NCI-H2227 treated with DMSO at 0.1 percent for 48 hours (cell line): ENCODE results near the gene PRR33.
"Not testable (repeated sequence)": the region's sequence is repeated elsewhere in the genome, so short reads cannot be mapped to it uniquely, and the experiment has no call there.

Experiments
- DNase-seq: peaks from one replicate; lab custom pipeline; 2025; lab: John Stamatoyannopoulos, UW

PRR33 gene

DNA sequence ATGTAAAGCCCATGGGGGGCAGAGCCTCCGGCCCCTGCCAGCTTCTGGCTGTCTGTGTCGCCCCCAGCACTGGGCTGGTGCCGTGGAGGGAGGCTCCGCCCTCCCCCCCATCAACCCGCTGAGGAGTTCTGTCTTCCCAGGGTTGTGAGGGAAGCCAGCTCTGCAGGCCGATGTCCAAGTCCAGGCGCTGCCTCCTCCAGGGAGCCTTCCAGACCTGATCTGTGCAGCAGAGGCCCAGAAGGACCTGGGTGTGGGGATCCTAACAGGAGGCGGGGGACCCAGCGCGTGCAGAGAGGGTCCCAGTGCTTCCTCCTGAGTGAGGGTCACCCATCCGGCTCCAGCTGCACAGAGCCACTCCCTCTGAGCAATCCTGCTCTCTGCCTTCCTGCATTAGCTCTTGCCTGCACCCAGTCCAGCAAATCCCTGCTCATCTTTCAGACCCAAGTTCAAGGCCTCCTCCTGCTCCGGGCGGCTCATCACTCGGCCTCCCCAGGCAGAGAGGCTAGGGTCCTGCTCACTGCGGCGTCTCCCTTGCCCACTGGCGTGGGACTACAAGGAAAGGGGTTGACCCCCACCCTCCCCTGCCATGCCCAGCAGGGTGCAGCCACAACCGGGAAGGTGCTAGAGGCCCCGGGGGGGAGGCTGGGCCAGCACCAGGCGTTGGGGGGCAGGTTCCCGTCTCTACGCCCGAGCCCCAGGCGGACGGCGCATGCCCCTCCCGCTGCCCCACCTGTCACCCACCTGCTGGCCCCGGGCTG, 16.4 kb downstream of the PRR33 start:
- no peak for DNase-seq

- DNase-seq, result not testable (repeated sequence)
Measured at GRCh38 chr11:1874441-1875092, 17.1 kb downstream of the PRR33 start.

- DNase-seq, result not testable (repeated sequence)
Measured at GRCh38 chr11:1873813-1874150, 17.9 kb downstream of the PRR33 start.

GRCh38 chr11:1873048-1873812, 18.5 kb downstream of the PRR33 start:
- DNase-seq, result no peak

DNA sequence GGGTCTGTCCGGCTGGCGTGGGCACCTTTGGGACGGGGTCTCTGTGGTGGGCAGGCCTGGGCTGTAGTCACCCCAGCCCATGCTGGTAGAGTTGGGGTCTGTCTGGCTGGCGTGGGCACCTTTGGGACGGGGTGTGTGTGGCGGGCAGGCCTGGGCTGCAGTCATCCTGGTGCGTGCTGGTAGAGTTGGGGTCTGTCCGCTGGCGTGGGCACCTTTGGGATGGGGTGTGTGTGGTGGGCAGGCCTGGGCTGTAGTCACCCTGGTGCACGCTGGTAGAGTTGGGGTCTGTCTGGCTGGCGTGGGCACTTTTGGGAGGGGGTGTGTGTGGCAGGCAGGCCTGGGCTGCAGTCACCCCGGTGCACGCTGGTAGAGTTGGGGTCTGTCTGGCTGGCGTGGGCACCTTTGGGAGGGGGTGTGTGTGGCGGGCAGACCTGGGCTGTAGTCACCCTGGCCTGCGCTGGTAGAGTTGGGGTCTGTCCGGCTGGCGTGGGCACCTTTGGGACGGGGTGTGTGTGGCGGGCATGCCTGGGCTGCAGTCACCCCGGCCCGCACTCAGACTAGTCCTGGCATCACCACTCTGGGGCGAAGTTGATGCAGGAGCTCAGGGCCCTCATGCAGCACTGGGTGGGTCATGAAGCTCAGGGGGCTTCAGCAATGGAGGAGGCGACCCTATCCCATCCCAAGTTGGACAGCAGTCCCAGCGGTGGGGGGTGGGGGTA, 19.3 kb downstream of the PRR33 start:
- no peak for DNase-seq

DNA sequence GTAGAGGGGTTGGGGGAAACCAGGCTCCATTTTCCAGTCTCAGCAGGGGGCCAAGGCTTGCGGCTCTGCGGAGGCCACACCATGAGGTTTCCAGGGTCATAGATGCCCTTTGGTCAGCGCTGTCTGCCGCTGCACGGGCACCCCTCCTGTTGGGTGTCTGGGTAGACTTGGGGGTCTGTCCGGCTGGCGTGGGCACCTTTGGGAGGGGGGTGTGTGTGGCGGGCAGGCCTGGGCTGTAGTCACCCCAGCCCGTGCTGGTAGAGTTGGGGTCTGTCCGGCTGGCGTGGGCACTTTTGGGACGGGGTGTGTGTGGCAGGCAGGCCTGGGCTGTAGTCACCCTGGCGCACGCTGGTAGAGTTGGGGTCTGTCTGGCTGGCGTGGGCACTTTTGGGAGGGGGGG, 20.2 kb downstream of the PRR33 start:
- no peak for DNase-seq

DNA sequence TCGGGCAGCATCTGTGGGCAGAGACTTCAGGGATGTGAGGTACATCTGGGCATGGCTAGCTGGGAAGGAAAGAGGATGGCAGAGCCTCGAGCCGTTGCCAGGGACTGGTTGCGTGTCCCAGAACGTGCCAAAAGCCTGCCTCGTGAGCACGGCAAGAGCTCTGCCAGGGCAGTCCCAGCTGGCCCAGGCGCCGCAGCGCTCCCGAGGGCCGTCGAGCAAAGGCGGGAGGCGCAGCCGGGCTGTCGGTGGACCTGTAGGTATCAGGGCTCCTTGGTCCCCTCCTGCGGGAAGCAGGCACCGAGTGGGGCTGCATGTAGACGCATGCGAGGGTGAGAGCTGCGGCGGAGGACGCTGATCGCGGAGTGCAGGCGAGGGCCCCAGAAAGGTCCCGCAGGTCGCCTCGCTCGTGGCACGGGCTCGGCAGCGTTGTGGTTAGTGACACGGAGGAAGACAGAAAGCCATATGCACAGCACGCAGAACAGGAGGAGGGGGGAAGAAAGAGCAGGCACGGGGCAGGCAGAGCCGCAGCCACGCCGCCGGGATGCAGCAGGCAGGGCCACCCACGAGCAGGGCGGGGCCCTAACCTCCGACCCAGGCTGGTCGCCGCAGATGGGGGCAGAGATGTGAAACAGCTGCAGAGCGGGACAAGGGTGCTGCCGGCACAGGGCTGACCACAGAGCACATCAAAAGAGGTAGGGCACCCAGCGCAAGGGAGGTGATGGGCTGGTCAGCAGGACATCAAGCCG, 20.8 kb downstream of the PRR33 start:
- no peak for DNase-seq

- no peak for DNase-seq
Measured at GRCh38 chr11:1870326-1870696, 21.4 kb downstream of the PRR33 start.

GRCh38 chr11:1869427-1870325, 22.0 kb downstream of the PRR33 start:
- DNase-seq, result no peak

- no peak for DNase-seq
Measured at GRCh38 chr11:1868636-1869291, 22.9 kb downstream of the PRR33 start.

GRCh38 chr11:1868056-1868635, 23.5 kb downstream of the PRR33 start:
- DNase-seq, result no peak

DNA sequence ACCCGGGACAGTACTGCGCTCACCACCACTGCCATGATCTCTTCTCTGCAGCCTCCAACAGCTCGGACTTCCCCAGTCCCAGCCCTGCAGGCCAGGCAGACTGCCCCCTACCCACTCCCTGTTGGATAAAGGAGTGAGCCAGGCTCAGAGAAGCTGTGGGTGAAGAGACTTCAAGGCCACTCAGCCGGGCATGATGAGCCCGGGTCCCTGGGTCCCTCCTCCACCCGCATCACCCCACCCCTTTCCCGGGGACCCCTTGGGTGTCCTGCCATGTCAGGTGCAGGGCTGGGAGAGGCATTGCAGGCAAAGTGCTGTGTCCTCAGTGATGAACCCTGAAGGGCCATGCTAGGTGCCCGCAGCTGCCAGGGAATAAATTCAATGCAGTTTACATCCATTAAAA, 24.3 kb downstream of the PRR33 start:
- DNase-seq, result no peak

DNA sequence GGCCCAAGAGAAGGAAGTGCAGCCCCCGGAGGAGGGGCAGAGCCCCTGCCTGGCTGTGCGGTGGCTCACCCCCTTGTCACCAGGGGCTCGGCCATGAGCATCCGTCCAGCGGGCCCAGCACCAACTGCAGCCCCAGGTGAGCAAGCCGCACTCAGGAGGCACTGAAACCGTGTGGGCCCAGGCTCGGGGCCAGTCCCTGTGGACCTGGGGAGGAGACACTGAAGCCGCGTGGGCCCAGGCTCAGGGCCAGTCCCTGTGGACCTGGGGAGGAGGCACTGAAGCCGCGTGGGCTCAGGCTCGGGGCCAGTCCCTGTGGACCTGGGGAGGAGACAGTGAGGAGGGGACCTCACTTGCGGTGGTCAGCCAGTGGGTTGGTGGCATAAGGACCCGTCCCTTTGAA, 24.9 kb downstream of the PRR33 start:
- no peak for DNase-seq

GRCh38 chr11:1866226-1866625, 25.5 kb downstream of the PRR33 start:
- DNase-seq, result no peak

DNA sequence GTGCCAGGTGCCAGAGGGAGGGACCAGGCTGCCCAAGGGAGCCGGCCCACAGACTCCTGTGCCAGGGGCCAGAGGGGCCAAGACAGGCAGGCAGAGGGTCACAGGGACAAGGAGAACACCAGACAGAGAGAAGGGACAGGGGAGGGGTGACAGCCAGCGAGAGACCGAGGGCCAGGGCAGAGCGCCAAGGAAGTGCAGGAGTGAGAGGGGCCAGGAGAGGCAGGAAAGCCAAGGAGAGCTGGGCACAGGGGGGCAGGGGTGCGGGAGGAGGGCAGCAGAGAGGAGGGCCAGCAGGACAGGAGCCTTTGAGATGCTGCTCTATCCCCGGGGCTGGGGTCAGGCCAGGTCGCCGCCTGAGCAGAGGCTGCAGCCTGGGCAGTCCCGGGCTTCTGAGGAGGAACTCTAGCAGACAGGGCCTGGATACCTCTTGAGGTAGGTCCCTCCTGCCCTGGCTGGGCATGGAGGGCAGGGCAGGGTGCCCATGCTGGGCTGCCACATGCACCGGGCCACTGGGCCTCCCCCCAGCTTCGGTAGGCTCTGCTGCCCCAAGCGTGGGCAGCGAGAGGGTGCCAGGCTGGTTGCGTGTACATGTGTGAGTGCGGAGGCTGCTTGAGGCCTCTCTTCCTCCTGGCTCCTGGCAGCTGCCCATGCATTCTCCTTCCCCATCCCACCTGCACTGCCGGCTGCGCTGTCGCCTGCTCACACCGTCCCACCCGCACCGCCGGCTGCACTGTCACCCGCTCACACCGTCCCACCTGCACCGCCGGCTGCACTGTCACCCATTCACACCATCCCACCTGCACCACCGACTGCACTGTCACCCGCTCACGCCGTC, 26.6 kb downstream of the PRR33 start:
- no peak for DNase-seq

DNA sequence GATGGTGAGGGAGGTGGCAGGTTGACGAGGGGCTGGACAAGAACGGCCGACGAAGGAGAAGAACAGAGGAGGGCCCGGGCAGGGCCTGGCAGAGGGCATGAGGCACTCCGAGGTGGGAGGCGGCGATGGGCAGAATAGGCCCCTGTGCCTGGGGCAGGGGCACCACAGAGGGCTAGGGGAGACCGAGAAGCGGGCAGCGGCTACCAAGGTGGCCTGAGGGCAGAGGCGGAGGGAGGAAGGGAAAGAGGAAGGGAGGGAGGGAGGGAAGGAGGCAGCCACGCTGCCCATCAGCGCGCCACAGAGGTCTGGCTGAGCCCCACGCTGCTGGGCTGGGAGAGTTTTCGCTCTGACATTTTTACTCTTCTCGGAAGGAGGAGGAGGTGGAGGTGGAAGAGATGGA, 27.5 kb downstream of the PRR33 start:
- no peak for DNase-seq

DNA sequence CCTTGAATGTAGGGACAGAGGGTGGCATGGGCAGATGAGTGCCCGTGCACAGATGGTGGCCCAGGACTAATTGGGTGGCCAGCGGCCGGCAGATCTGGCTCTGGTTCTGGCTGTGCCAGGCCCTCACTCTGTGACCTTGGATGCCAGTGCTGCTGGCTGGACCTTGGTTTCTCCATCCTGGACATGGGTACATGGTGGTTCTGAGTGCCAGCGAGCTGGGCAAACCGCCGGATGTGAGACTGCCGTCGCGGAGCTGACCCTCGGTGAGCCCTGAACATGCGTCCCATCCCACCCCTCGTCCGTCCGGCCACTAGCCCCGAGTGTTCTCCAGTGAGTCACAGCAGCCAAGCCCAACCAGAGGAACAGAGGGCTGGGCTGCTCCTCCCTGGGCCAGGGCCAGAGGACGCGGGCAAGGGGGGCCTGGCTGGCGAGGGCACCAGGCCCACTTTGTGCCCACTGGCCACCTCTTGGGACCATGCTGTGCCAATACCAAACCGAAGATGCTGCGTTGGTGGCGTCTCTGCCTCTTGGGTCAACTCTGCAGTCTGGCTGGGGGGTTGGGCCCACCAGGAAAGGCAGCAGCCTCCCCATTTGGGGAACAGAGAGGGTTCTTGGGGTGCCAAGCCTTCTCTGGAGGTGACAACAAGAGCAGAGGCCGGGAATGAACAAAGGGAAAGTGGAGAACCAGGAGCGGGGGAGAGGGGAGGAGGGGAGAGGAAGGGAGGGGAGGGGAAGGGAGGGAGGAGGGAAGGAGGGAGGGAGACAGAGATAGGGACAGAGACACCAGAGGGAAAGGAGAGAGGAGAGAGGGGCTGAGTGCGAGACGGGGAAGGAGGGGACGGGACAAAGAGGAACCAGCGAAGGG, 28.1 kb downstream of the PRR33 start:
- DNase-seq, result no peak
